WTC11 (cell line): ENCODE data around the gene TET3. TPM values are rescaled to one million over a fixed set of nuclear protein-coding genes. Genes with fewer than 3 reads are reported as not detected.

Experiments
- ATAC-seq: fragments of 200-7000 bp; cut with Tn5 transposase; 2 replicates; pipeline ENCODE4 v1.10.0; 2021; ENCODE audit warnings: mild to moderate bottlenecking, moderate library complexity
- CTCF ChIA-PET: fragments of 300-600 bp; sonication (Branson Sonifier 250); formaldehyde crosslinking; loops from one replicate; lab custom pipeline; 2021; ENCODE audit warnings: antibody characterized with exemption; lab: Charles Lee
- POLR2A ChIA-PET: fragments of 350-600 bp; sonication (Branson Sonifier 250); formaldehyde crosslinking; loops from one replicate; lab custom pipeline; 2021; ENCODE audit warnings: antibody characterized with exemption; lab: Charles Lee
- DNase-seq: peaks from one replicate; pipeline ENCODE4 v3.0.0; 2021; ENCODE audit warnings: low spot score
- H3K27ac Mint-ChIP-seq: 2 replicates; pipeline ENCODE4 v1.8.0; 2021; ENCODE audit warnings: mixed read lengths
- H3K27me3 Mint-ChIP-seq: 2 replicates; pipeline ENCODE4 v1.8.0; 2021; ENCODE audit warnings: low read depth, mild to moderate bottlenecking, moderate library complexity, mixed read lengths
- H3K36me3 Mint-ChIP-seq: 2 replicates; pipeline ENCODE4 v1.8.0; 2021; ENCODE audit warnings: mixed read lengths
- H3K4me1 Mint-ChIP-seq: 2 replicates; pipeline ENCODE4 v1.8.0; 2022; ENCODE audit warnings: mixed read lengths
- H3K4me3 Mint-ChIP-seq: 2 replicates; pipeline ENCODE4 v1.8.0; 2021; ENCODE audit warnings: mild to moderate bottlenecking, moderate library complexity, mixed read lengths
- H3K9me3 Mint-ChIP-seq: 2 replicates; pipeline ENCODE4 v1.8.0; 2021; ENCODE audit warnings: mixed read lengths
- ETV6 ChIP-seq: sonication (generic); formaldehyde crosslinking; IDR thresholded peaks from 2 replicates; pipeline ENCODE4 v1.8.1; 2022; ENCODE audit warnings: mild to moderate bottlenecking, missing genetic modification reagents
- FOXJ3 ChIP-seq: sonication (generic); formaldehyde crosslinking; IDR thresholded peaks from 2 replicates; pipeline ENCODE4 v1.9.0; 2021; ENCODE audit warnings: missing genetic modification reagents, mild to moderate bottlenecking, borderline replicate concordance
- JAZF1 ChIP-seq: fragments of 250-450 bp; sonication (Bioruptor Pico); IDR thresholded peaks from 2 replicates; pipeline ENCODE4 v1.9.0; 2021; ENCODE audit warnings: moderate library complexity, mild to moderate bottlenecking, inconsistent platforms
- JUN ChIP-seq: sonication (generic); formaldehyde crosslinking; IDR thresholded peaks from 2 replicates; pipeline ENCODE4 v1.8.0; 2023; ENCODE audit warnings: mild to moderate bottlenecking, missing genetic modification reagents
- KAT7 ChIP-seq: sonication (generic); formaldehyde crosslinking; IDR thresholded peaks from 2 replicates; pipeline ENCODE4 v1.8.1; 2023; ENCODE audit warnings: missing genetic modification reagents, mild to moderate bottlenecking, borderline replicate concordance
- NFATC4 ChIP-seq: fragments of 250-450 bp; sonication (Bioruptor Pico); IDR thresholded peaks from 2 replicates; pipeline ENCODE4 v1.9.0; 2021; ENCODE audit warnings: mild to moderate bottlenecking
- OVOL2 ChIP-seq: fragments of 250-450 bp; sonication (Bioruptor Pico); IDR thresholded peaks from 2 replicates; pipeline ENCODE4 v1.9.0; 2021; ENCODE audit warnings: mild to moderate bottlenecking, borderline replicate concordance
- RORB ChIP-seq: fragments of 250-450 bp; sonication (Bioruptor Pico); IDR thresholded peaks from 2 replicates; pipeline ENCODE4 v1.9.0; 2021; ENCODE audit warnings: mild to moderate bottlenecking
- SMAD3 ChIP-seq: sonication (generic); formaldehyde crosslinking; IDR thresholded peaks from 2 replicates; pipeline ENCODE4 v1.8.0; 2022; ENCODE audit warnings: missing genetic modification reagents, mild to moderate bottlenecking, borderline replicate concordance
- TCF7 ChIP-seq: sonication (generic); formaldehyde crosslinking; IDR thresholded peaks from 2 replicates; pipeline ENCODE4 v1.8.0; 2022; ENCODE audit warnings: mild to moderate bottlenecking, low read depth, missing genetic modification reagents, moderate library complexity
- total RNA-seq: library from RNA; stranded (reverse); gene quantifications from 3 replicates; pipeline ENCODE4 v1.2.3, GENCODE V29; 2021
- TF ChIP-seq, protein P1 (sequence below): fragments of 250-450 bp; sonication (Bioruptor Pico); IDR thresholded peaks from 2 replicates; pipeline ENCODE4 v1.9.0; 2021; ENCODE audit warnings: mild to moderate bottlenecking
- TF ChIP-seq, protein P2 (sequence below): sonication (generic); formaldehyde crosslinking; IDR thresholded peaks from 2 replicates; pipeline ENCODE4 v1.8.0; 2022; ENCODE audit warnings: missing genetic modification reagents
- TF ChIP-seq, protein P3 (sequence below): fragments of 250-450 bp; sonication (Bioruptor Pico); IDR thresholded peaks from 2 replicates; pipeline ENCODE4 v1.9.0; 2021; ENCODE audit warnings: mild to moderate bottlenecking, borderline replicate concordance
- TF ChIP-seq, protein P4 (sequence below): sonication (generic); formaldehyde crosslinking; IDR thresholded peaks from 2 replicates; pipeline ENCODE4 v1.8.1; 2023; ENCODE audit warnings: mild to moderate bottlenecking, moderate library complexity, missing genetic modification reagents
- TF ChIP-seq, protein P5 (sequence below): fragments of 250-450 bp; sonication (Bioruptor Pico); conservative IDR thresholded peaks from 2 replicates; pipeline ENCODE4 v1.9.0; 2021; ENCODE audit warnings: mild to moderate bottlenecking
- TF ChIP-seq, protein P6 (sequence below): sonication (generic); formaldehyde crosslinking; IDR thresholded peaks from 2 replicates; pipeline ENCODE4 v1.8.1; 2023; ENCODE audit warnings: mild to moderate bottlenecking, missing genetic modification reagents, borderline replicate concordance

The TET3 gene
- total RNA-seq, 1 experiment from 2014 or later, result 19.3 TPM

DNA sequence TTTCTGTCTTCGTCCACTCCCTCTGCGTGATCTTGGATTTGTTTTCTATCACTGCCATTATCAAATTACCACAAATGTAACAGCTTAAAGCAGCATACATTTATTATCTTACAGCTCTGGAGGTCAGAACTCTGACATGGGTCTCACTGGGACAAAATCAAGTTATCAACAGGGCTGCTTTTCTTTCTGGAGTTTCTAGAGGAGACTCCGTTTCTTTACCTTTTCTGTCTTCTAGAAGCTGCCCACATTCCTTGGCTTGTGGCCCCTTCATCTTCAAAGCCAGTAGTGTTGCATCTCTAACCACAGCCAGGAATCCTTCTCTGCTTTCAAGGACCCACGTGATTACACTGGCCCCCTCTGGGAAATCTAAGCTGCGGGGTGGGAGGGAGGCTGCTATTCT lies 21.9 kb upstream of the TET3 start (continued):
- TF ChIP-seq TCF7 (no peak), KAT7 (CRISPR knock-in tag) (no peak), JUN (no peak), FOXJ3 (no peak), SMAD3 (CRISPR knock-in tag) (no peak), RORB (CRISPR knock-in tag) (no peak)
- TF ChIP-seq, protein P1, sequence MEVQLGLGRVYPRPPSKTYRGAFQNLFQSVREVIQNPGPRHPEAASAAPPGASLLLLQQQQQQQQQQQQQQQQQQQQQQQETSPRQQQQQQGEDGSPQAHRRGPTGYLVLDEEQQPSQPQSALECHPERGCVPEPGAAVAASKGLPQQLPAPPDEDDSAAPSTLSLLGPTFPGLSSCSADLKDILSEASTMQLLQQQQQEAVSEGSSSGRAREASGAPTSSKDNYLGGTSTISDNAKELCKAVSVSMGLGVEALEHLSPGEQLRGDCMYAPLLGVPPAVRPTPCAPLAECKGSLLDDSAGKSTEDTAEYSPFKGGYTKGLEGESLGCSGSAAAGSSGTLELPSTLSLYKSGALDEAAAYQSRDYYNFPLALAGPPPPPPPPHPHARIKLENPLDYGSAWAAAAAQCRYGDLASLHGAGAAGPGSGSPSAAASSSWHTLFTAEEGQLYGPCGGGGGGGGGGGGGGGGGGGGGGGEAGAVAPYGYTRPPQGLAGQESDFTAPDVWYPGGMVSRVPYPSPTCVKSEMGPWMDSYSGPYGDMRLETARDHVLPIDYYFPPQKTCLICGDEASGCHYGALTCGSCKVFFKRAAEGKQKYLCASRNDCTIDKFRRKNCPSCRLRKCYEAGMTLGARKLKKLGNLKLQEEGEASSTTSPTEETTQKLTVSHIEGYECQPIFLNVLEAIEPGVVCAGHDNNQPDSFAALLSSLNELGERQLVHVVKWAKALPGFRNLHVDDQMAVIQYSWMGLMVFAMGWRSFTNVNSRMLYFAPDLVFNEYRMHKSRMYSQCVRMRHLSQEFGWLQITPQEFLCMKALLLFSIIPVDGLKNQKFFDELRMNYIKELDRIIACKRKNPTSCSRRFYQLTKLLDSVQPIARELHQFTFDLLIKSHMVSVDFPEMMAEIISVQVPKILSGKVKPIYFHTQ (CRISPR knock-in tag), result no peak
- TF ChIP-seq, protein P2, sequence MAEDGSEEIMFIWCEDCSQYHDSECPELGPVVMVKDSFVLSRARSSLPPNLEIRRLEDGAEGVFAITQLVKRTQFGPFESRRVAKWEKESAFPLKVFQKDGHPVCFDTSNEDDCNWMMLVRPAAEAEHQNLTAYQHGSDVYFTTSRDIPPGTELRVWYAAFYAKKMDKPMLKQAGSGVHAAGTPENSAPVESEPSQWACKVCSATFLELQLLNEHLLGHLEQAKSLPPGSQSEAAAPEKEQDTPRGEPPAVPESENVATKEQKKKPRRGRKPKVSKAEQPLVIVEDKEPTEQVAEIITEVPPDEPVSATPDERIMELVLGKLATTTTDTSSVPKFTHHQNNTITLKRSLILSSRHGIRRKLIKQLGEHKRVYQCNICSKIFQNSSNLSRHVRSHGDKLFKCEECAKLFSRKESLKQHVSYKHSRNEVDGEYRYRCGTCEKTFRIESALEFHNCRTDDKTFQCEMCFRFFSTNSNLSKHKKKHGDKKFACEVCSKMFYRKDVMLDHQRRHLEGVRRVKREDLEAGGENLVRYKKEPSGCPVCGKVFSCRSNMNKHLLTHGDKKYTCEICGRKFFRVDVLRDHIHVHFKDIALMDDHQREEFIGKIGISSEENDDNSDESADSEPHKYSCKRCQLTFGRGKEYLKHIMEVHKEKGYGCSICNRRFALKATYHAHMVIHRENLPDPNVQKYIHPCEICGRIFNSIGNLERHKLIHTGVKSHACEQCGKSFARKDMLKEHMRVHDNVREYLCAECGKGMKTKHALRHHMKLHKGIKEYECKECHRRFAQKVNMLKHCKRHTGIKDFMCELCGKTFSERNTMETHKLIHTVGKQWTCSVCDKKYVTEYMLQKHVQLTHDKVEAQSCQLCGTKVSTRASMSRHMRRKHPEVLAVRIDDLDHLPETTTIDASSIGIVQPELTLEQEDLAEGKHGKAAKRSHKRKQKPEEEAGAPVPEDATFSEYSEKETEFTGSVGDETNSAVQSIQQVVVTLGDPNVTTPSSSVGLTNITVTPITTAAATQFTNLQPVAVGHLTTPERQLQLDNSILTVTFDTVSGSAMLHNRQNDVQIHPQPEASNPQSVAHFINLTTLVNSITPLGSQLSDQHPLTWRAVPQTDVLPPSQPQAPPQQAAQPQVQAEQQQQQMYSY (CRISPR knock-in tag), result no peak

DNA sequence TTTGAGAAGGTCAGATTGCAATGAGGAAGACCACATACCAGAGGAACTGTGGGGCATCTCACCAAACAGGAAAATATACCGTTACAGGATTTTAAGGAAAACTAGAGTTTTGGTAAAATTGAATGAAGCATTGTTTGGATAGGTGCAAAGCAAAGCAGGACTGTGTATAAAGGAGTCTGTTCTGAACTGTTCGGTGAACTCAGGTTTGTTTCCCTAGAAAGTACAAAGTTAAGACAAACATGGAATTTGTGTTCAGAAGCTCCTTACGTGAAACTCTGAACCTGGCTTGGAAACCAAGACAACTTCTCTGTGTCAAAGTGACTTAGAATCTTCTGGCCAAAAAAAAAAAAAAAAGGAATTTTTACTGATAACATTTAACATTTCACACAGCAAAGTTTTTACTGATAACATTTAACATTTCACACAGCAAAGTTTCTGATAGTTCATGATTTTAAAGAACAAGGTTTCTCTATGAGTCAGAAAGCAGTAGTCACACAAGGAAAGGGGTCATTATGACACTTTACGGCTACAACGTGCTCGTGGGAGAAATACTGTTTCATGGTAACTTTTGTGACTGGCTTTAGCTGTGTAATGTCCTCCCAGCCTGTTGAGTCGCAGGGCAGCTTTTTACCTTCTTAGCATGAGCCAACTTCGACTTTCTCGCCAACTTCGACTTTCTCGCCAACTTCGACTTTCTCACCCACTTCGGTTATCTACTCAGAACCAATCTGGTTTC lies 21.2 kb upstream of the TET3 start:
- ChIA-PET POLR2A (no interaction called here), CTCF (interaction anchor here (0.7 kb wide), 1 partner anchor 120 kb away, joined by 3 read pairs; no protein-coding TSS in a partner anchor)
- DNase-seq (no peak), ATAC-seq (no peak)
- Mint-ChIP-seq H3K4me3 (no peak overlapping the region), H3K9me3 (peaks cover 8% of the 10 kb centered on the region), H3K4me1 (0 out of 2 replicates have a peak, but pooled peaks cover 3% of the 10 kb centered on the region), H3K27ac (no peak overlapping the region), H3K36me3 (peaks cover 13% of the 10 kb centered on the region), H3K27me3 (peaks cover 5% of the 10 kb centered on the region)
- TF ChIP-seq, protein P3, sequence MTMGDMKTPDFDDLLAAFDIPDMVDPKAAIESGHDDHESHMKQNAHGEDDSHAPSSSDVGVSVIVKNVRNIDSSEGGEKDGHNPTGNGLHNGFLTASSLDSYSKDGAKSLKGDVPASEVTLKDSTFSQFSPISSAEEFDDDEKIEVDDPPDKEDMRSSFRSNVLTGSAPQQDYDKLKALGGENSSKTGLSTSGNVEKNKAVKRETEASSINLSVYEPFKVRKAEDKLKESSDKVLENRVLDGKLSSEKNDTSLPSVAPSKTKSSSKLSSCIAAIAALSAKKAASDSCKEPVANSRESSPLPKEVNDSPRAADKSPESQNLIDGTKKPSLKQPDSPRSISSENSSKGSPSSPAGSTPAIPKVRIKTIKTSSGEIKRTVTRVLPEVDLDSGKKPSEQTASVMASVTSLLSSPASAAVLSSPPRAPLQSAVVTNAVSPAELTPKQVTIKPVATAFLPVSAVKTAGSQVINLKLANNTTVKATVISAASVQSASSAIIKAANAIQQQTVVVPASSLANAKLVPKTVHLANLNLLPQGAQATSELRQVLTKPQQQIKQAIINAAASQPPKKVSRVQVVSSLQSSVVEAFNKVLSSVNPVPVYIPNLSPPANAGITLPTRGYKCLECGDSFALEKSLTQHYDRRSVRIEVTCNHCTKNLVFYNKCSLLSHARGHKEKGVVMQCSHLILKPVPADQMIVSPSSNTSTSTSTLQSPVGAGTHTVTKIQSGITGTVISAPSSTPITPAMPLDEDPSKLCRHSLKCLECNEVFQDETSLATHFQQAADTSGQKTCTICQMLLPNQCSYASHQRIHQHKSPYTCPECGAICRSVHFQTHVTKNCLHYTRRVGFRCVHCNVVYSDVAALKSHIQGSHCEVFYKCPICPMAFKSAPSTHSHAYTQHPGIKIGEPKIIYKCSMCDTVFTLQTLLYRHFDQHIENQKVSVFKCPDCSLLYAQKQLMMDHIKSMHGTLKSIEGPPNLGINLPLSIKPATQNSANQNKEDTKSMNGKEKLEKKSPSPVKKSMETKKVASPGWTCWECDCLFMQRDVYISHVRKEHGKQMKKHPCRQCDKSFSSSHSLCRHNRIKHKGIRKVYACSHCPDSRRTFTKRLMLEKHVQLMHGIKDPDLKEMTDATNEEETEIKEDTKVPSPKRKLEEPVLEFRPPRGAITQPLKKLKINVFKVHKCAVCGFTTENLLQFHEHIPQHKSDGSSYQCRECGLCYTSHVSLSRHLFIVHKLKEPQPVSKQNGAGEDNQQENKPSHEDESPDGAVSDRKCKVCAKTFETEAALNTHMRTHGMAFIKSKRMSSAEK, result no peak
- TF ChIP-seq JAZF1 (CRISPR knock-in tag) (no peak), OVOL2 (CRISPR knock-in tag) (no peak), NFATC4 (CRISPR knock-in tag) (no peak), KAT7 (CRISPR knock-in tag) (no peak), ETV6 (CRISPR knock-in tag) (no peak)
- TF ChIP-seq, protein P4, sequence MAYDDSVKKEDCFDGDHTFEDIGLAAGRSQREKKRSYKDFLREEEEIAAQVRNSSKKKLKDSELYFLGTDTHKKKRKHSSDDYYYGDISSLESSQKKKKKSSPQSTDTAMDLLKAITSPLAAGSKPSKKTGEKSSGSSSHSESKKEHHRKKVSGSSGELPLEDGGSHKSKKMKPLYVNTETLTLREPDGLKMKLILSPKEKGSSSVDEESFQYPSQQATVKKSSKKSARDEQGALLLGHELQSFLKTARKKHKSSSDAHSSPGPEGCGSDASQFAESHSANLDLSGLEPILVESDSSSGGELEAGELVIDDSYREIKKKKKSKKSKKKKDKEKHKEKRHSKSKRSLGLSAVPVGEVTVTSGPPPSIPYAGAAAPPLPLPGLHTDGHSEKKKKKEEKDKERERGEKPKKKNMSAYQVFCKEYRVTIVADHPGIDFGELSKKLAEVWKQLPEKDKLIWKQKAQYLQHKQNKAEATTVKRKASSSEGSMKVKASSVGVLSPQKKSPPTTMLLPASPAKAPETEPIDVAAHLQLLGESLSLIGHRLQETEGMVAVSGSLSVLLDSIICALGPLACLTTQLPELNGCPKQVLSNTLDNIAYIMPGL, result no peak
- TF ChIP-seq, protein P5, sequence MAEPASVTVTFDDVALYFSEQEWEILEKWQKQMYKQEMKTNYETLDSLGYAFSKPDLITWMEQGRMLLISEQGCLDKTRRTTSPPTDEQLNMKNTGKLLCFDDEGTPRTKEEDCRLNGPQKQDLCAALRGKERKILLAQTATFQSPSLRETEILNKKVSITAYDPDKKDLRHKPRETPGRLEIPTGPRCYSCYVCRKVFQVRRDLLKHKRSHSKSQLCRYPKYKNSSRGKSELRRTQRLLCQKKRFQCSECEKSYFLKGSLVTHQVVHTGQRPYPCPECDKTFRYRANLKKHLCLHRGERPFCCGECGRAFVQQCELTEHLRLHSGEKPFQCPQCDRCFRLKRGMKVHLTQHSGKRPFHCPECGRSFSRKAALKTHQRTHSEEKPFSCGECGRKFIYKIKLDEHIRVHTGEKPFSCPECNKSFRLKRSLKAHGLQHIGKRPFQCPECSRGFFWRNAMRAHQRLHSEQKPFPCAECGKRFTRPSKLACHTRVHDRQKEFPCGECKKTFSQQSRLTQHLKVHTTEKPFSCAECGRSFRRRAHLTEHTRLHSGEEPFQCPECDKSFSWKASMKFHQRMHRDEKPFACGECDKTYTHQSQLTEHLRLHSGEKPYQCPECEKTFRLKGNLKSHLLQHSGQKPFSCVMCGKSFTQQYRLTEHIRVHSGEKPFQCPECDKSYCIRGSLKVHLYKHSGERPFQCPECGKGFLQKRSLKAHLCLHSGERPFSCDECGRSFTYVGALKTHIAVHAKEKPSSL (CRISPR knock-in tag), result no peak
- TF ChIP-seq, protein P6, sequence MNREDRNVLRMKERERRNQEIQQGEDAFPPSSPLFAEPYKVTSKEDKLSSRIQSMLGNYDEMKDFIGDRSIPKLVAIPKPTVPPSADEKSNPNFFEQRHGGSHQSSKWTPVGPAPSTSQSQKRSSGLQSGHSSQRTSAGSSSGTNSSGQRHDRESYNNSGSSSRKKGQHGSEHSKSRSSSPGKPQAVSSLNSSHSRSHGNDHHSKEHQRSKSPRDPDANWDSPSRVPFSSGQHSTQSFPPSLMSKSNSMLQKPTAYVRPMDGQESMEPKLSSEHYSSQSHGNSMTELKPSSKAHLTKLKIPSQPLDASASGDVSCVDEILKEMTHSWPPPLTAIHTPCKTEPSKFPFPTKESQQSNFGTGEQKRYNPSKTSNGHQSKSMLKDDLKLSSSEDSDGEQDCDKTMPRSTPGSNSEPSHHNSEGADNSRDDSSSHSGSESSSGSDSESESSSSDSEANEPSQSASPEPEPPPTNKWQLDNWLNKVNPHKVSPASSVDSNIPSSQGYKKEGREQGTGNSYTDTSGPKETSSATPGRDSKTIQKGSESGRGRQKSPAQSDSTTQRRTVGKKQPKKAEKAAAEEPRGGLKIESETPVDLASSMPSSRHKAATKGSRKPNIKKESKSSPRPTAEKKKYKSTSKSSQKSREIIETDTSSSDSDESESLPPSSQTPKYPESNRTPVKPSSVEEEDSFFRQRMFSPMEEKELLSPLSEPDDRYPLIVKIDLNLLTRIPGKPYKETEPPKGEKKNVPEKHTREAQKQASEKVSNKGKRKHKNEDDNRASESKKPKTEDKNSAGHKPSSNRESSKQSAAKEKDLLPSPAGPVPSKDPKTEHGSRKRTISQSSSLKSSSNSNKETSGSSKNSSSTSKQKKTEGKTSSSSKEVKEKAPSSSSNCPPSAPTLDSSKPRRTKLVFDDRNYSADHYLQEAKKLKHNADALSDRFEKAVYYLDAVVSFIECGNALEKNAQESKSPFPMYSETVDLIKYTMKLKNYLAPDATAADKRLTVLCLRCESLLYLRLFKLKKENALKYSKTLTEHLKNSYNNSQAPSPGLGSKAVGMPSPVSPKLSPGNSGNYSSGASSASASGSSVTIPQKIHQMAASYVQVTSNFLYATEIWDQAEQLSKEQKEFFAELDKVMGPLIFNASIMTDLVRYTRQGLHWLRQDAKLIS, result no peak
